HG03025 (cell line): ENCODE data around the gene DNAH11.
"Not testable (repeated sequence)": the region's sequence is repeated elsewhere in the genome, so short reads cannot be mapped to it uniquely, and the experiment has no call there.

Source experiments
- ATAC-seq: cut with Tn5 transposase; IDR thresholded peaks from one replicate; pipeline ENCODE4 v1.9.1; 2021; ENCODE audit warnings: mild to moderate bottlenecking, moderate library complexity; ENCODE audit not compliant: unreplicated experiment, low FRiP score

Gene DNAH11

GRCh38 chr7:21766218-21766617 is 223.4 kb downstream of the DNAH11 start:
- ATAC-seq: no peak

DNA sequence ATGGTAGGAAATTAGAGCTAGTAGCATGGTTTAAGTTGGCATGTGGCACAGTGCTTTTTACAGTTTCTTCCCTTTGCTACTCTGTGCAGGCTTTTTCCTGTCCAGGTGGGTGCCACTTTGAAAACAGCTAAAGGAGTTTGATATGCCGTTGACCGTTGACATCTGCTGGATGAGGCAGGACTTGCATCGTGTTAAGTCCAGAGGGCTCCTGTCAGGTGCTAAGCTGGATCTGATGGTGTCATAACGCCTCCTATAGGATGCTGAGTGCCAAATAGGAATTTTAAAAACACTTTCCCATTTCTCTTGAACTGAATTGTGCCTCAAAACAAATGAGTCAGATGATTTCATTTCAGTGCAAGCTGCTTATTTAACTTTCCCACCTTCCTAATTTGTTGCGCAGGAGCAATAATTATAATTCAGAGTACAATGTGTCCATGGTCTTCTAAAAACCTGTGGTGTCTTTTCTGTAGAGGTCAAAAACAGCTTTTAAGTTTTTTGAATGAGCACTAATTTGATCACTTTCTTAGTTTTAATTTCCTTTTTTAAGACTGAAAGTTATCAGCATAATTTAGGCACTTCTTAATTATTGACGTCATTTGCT is 224.6 kb downstream of the DNAH11 start:
- peak; percentile 64 for ATAC-seq

- no peak for ATAC-seq
Measured at GRCh38 chr7:21768279-21768678, 225.4 kb downstream of the DNAH11 start.

DNA sequence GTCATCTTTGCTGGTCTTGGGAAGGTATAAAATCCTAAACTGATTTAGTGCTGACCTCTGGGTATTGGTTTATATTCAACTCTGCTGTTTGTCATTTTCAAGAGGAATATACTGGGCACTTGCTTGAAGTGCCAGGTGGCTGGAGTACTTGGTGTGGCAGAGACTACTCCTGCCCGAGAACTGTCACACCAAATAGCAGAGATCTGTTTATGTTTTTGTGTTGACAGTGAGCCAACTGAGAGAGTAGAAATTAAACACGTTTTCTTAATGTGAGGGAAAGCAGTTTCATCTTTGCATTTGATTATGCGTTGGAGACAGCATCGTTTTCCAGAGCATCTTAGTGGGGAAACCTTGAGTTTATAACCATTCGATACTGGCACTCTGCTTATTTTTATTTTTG is 228.4 kb downstream of the DNAH11 start:
- no peak for ATAC-seq

DNA sequence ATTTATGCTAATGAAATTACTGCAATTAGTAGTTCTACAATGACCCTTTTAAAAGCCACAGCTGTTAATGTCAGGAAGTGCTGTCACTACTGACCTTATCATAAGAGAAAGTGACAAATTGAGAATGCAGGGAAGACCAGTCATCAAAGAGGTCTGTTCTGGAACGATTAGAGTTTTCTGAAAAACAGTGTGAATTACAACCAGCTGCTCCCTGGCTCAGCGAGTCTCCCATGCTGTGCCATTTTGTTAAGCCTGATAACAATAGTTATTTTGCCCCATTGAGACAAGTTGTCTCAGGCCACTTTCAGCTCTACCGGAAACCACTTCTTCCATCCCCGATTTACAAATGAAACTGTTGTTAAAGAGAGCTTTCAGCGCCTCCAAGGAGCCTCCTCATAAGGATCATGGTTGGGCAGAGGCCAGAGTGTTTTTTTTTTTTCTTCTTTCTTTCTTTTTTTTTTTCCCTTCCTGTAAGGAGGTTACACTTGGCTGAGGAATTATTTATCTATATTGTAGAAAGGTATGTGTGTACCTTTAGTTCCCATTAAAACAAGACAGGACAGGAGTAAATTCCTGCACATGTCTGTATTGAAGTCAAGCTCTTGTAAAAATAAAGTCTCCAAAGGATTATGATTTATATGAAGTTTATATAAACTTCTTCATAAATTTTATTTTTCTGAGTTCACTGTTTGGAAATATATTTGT is 229.2 kb downstream of the DNAH11 start:
- ATAC-seq: no peak

DNA sequence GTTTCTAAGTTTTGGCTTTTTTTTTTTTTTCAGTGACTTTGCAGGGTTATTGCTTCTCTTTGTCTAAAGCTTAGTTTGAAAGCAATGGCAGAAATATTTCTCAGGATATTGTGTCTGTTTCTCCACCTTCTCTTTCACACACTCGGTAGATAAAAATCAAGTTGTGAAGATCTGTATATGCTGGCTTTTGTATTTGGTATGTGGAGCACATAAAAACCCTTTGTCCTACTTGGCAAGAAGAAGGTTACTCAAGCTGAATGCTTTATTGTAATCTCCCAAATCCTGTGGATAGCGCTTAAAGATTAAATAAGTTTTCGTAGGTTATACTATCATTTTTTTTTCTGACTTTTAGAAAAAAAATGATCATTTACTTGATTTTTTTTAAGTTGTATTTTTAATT is 230.5 kb downstream of the DNAH11 start:
- no peak for ATAC-seq

- ATAC-seq: no peak
Measured at GRCh38 chr7:21777921-21778320, 235.1 kb downstream of the DNAH11 start.

- ATAC-seq: no peak
Measured at GRCh38 chr7:21778953-21779352, 236.1 kb downstream of the DNAH11 start.

DNA sequence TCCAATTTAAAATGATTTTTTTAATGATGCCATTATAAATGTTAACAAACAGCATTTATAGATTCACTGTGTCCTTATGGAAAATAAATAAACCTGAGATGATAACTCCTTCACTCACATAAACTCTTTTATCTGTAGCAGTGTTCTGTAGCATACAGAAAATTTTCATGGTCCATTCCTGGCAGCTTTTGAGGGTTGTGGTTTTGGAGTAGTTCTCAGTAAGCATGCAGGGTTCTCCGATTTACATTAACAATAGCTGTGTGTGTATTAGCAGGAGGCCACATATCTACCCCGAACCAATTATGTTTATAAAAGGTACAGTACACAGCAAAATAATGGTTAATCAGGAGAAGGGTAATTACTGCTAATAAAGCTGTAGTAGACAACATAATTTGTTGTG is 240.2 kb downstream of the DNAH11 start:
- no peak for ATAC-seq

GRCh38 chr7:21784989-21785388 is 242.2 kb downstream of the DNAH11 start:
- no peak for ATAC-seq

DNA sequence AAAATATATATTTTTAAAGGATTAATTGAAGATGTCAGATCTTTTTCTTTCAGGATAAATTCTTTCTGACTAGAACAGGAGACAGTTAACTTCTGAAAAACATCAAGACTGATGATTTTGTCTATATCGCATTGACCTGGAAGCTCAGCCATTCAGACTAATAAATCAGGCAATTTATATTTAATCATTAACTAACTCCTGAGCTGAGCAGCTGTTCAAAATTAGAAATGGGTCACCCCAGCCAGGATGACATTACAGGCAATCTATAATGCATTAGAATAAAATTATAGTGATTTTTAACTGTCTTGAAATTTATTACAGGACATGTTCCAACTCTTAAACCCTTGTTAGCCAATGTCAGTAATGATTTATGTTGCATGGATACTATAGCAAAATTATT is 263.0 kb downstream of the DNAH11 start:
- no peak for ATAC-seq

GRCh38 chr7:21806388-21806787 is 263.5 kb downstream of the DNAH11 start:
- no peak for ATAC-seq

- ATAC-seq: no peak
Measured at GRCh38 chr7:21819048-21819447, 276.2 kb downstream of the DNAH11 start.

DNA sequence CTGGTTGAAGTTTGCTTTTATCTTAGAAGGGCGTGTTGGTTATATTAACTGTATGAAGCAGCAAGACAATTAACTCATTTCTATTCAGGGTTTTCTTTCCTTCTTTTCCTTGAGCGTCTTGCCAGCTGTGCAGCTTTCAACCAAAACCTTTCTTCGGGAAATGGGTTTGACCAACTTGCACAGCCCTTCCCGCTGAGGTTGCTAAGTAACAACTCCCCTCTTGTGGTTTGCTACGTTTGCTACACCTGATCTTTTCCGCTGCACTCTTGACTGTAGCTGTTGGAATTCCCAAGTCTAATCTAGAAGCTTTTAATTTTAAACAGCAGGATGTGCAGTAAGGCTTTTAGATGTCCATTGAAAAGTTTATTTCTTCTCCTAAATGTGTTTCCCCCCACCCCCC is 286.0 kb downstream of the DNAH11 start:
- ATAC-seq: no peak

- no peak for ATAC-seq
Measured at GRCh38 chr7:21829731-21830130, 286.9 kb downstream of the DNAH11 start.

DNA sequence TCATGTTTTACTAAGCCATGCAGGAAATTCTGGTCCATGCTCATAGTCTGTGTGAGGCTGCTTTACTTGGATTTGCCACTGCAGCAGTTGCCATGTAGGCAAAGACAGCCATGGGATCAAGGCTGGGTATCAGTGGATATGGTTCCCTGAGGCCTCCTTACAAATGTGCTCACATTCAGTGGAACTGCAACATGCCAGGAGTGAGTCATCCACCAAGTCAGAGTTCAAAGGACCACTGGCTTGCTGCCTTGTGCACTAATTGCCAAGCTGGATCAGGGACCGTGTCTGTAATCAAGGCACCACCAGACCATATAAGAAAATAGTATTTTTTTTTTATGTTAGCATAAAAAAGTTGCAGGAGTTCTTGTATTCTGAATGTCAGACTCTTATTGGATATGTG is 301.9 kb downstream of the DNAH11 start:
- no peak for ATAC-seq

DNA sequence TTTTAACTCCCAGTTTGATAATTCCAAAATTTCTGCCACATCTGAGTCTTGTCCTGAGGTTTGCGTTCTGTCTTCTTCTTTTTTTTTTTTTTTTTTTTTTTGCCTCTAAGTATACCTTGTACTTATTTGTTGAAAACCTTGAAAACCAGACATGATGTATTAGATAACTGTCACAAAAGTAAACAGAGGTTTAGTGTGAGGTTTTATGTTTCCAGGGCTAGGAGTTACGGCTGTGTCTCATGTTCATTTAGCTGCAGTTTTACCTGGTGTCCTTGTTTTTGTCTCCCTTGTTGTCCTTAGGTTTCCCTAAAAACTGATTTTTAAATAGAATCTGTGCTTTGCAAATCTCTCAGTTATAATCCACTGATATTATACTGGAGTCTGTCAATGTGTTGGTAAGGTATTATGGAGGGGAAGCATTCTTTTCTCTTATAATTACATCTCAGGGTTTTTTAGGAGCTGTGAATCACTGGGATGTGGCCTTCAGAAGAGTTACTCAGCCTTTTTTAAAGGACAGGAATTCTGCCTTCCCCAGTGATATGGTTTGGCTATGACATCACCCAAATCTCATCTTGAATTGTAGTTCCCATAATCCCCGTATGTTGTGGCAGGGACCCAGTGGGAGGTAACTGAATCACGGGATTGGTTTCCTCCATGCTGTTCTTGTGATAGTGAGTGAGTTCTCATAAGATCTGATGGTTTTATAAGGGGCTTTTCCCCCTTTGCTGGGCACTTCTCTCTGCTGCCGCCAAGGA is 307.9 kb downstream of the DNAH11 start:
- ATAC-seq: no peak

GRCh38 chr7:21851559-21851967 is 308.7 kb downstream of the DNAH11 start:
- no peak for ATAC-seq

GRCh38 chr7:21865631-21866204 is 322.9 kb downstream of the DNAH11 start:
- ATAC-seq: not testable (repeated sequence)

DNA sequence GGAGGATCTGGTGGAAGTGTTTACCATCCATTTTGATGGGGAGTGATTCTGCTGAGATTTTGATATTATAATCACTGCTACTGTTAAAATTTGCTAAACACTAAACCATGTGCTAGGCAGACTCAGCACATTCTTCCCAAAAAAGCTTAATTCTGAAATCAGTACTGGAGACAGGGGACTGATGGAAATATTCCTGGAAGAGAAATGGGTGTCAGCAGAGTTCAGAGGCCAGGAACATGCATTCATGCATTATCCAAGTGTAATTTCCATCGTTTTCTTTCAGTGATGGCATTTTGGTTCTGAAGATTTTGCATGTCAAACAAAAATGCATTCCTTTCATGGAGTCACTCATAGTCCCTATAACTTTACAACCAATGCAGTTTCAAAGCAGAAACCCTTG is 323.9 kb downstream of the DNAH11 start:
- ATAC-seq: no peak

DNA sequence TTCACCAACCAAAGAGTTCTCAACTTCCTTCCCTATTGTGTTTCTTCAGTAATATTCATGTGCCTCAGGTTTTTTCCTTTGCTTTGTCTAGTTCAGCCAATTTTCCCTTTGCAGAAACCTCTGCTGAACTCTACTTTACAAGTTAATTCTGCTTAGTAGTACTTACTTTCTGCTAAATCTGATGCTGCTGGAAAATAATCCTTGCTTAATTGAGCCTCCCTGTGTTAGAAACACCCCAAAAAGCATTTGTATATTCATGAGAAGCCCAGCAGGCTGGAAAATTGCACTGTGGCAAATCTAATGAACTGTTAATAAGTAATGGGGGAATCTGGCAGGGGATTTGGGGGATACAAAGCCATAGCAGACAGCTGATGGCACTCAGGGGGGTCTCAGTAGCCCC is 324.4 kb downstream of the DNAH11 start:
- no peak for ATAC-seq
